HG02970 (cell line): ENCODE data around the gene ZNF155.

Experiments
- ATAC-seq: cut with Tn5 transposase; IDR thresholded peaks from one replicate; pipeline ENCODE4 v1.9.1; 2021; ENCODE audit warnings: mild to moderate bottlenecking, moderate library complexity, moderate number of reproducible peaks; ENCODE audit not compliant: unreplicated experiment, low FRiP score

The ZNF155 gene

DNA sequence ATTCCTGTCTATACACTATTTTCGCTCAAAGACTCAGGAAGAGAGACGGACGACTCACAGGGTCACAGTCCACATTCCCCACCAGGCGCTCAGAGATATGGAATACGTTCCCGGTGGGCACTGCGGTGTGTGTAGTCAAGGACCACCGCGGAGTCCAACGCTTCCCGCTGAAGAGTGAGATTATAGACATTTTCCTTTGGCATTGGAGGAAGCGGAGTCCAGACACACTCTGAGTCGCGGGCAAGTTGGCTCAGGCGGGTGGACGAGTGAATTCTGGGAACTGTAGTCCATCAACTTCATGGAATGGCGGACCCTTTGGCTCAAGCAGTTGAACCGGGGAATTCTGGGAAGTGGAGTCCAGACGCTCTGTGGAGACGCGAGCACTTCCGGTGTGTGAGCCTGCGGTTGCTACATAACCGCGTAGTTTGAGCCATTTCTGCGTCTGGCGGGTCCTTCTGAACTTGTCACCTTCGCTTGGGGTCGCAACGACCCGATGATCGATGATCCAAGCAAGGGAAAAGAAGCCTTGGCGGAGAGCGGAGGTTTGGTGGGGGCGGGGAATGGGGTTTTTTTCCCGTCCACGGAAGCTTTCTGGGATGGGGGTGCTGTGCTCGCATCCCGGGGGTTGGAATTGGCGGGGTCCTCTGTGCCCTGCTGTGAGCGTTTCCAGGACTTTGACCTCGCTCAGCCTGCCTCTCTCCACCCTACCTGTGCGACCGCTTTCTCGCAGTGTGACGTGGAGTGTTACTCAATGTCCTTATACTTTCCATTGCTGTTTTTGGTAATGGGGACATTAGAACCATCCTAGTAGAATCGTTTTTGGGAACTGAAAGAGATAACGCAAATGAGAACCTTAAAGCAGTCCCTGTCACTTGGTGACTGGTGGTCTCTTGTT, 18.8 kb downstream of the ZNF155 start, which contains the start of gene ZNF230:
ZNF230 (plus strand) TSS at position 392 of the 895 bp plus-strand sequence. CDS start 4,122 bp downstream, outside the sequence.
- peak; percentile 90 for ATAC-seq

DNA sequence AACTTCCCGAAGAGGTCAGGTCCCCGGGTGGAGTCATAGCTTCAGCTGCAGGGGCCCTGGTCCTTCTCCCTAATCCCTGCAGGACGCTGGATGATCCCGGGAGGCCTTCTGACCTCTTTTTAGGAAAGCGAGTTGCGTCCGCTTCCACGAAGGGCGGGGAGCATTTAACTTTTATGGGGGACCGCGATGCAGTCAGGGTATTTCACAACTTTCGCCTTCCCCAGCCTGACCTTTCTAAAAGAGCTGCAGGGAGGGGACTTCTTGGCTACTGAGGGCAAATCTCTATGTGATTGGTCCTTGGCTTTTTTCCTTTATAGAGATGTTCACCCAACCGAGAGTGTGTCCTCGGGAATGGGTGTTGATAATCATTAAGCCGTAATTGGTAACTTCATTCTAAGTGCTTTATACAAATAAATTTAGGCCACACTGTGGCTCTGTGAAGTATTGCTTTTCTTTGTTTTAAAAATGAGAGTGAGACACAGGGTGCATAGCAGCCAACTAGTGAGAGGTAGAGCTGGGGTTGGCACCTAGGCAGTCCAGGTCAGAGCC, 19.5 kb downstream of the ZNF155 start:
- no peak for ATAC-seq

DNA sequence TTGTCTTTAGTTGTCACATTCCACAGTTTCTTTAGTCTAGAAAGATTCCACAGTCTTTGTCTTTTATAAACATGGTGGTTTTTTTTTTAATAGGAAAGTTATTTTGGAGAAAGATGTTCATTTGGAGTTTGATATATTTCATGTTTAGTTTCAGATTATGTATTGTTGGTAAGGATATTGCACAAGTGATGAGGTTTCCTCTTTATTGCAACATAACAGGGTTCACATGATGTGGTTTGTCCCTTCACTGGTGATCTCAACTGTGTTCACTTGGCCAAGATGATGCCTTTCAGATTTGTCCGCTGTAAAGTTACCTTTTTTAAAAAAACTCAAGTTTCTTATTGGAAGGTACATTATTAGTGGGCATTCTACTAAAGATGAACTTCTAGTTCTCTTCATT, 22.0 kb downstream of the ZNF155 start:
- no peak for ATAC-seq

DNA sequence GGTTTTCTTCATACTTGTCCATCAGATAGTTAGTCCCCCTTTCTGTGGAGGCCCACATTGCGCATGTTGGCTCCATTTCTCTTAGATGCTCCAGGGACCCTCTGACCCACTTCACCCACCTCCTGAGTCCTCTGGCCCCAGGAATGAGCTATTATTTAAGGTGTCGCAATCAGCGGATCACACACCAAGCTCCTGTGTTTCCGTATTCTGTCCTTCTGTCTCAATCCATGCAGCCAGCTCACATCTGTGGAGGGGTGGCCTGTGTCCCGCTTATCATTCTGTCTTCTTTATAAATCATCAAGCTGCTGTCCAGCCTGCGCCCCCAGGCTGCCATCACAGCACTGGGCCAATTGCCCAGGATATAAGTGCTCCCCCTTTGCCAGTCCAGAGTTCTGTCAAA, 23.5 kb downstream of the ZNF155 start:
- ATAC-seq = no peak

DNA sequence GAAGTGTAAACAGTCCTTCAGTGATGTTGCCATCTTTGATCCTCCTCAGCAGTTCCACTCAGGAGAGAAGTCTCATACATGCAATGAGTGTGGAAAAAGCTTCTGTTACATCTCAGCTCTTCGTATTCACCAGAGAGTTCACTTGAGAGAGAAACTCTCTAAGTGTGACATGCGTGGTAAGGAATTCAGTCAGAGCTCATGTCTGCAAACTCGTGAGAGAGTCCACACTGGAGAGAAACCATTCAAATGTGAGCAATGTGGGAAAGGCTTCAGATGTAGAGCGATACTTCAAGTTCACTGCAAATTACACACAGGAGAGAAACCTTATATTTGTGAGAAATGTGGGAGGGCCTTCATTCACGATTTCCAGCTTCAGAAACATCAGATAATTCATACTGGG, 26.5 kb downstream of the ZNF155 start:
- ATAC-seq = no peak

DNA sequence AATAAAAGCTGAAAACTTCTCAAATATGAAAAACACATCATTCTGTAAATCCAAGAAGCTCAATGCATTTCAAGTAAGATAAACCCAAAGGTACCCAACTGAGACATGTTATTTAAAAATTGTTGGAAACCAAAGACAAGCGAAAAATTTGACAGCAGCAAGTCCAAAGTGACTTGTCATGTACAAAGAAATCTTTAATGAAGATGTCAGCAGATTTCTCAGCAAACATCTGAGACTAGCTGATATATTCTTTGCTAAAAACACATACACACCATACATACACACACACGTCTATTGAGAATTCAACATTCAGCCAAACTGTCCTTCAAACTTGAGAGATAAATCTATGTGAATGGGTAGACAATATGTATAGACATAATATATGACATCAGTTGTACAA, 35.5 kb downstream of the ZNF155 start:
- no peak for ATAC-seq

DNA sequence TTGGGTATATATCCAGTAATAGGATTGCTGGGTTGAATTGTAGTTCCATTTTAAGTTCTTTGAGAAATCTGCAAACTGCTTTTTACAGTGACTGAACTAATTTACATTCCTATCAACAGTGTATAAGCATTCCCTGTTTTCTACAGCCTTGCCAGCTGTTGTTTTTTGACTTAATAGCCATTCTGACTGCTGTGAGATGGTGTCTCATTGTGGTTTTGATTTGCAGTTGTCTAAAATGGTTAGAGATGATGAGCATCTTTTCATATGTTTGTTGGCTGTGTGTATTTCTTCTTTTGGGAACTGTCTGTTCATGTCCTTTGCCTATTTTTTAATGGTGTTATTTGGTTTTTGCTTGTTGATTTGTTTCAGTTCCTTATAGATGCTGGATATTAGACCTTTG, 37.2 kb downstream of the ZNF155 start:
- no peak for ATAC-seq

DNA sequence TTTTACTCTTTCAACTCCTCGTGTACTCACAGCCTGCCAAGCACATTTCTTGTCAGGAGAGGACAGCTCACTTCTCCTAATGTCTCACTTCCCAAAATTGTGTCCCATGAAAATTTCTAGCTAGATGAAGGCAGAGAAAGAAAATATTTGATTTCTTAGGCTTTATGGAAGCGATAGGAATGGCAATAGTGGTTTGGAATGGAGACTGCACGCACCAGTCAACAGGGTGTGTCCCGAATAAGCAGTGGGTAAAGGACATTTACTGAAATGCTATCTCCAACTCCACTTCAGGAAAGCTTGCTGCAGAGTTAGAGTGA, 40.9 kb downstream of the ZNF155 start:
- ATAC-seq = no peak

DNA sequence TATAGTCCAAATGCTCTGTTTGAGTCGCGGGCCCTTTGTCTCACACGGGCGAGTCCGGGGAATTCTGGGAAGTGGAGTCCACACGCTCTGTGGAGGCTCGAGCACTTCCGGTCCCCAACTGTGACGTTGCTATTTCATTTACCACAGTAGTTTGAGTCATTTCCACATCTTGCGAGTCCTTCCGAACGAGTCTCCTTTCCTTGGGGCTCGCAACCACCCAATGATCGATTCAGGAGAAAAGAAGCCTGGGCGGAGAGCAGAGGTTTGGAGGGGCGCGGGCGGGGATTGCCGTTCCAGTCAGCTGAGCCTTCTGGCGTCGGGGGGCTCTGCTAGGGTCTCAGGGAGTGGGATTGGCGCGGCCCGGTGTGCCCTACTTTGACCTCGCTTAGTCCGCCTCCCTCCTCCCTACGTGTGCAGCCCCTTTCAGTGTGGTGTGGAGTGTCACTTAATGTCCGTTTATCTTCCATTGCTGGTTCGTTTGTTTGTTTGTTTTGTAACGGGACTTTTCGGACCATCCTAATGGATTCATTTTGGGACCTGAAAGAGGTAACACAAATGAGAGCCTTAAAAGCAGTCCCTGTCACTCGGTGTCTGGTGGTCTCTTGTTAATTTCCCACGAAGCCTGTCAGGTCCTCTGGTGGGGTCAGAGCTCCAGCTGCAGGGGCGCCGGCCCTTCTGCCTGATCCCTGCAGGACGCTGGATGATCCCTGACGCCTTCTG, 41.4 kb downstream of the ZNF155 start, which contains the start of gene ZNF222:
ZNF222 (plus strand) TSS at position 163 of the 720 bp plus-strand sequence; CDS start at position 221, 58 bp downstream.
- peak; percentile 55 for ATAC-seq

DNA sequence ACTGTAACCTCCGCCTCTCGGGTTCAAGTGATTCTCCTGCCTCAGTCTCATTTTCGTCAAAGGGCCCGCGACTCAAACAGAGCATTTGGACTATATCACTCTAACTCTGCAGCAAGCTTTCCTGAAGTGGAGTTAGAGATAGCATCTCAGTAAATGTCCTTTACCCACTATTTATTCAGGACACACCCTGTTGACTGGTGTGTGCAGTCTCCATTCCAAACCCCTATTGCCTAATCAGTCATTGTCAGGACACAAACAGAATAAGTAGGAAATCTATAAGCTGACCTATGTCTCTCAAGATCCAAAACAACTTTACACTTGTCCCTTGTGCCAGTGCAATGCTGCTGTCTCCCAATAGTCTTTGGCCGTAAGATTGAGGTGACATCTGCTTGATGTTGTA, 42.6 kb downstream of the ZNF155 start:
- ATAC-seq = no peak

DNA sequence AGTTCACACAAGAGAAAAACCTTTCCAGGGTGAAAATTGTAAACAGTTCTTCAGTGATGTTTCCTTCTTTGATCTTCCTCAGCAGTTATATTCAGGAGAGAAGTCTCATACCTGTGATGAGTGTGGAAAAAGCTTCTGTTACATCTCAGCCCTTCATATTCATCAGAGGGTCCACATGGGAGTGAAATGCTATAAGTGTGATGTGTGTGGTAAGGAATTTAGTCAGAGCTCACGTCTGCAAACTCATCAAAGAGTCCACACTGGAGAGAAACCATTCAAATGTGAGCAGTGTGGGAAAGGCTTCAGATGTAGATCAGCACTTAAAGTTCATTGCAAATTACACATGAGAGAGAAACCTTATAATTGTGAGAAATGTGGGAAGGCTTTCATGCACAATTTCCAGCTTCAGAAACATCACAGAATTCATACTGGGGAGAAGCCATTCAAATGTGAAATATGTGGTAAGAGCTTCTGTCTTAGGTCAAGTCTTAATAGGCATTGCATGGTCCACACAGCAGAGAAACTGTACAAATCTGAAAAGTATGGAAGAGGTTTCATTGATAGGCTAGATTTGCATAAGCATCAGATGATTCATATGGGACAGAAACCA, 48.1 kb downstream of the ZNF155 start:
- ATAC-seq = no peak

DNA sequence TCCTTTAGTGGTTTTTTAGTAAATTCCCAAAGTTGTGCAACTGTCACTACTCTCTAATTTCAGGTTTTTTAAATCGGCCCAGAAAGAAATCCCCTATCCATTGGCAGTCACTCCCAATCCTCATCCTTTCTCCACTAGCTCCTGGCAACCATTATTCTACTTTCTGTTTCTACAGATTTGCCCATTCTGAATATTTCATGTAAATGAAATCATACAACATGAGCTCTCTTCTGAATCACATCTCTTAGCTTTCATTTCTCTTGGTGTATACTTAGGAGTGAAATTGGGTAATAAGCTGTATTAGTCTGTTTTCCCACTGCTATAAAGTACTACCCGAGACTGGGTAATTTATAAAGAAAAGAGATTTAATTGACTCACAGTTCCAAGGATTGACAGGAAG, 58.2 kb downstream of the ZNF155 start:
- no peak for ATAC-seq
